ENCODE data around the gene MAB21L1. TPM values are rescaled to one million over a fixed set of nuclear protein-coding genes. Genes with fewer than 3 reads are reported as not detected.

Gene MAB21L1
- total and polyA plus RNA-seq, 4 donors, result under 0.01 to 0.07 (median 0.03) TPM; not detected in 1

- Histone ChIP-seq H3K9me3 (ENCODE audit: control insufficient read depth in 4 of 4, low read length in 3 of 4) (no peaks in the 10 kb centered on the region), H3K4me3 (ENCODE audit: low read depth in 1 of 3, low read length in 3 of 3) (no peak overlapping the region)
Observed at GRCh38 chr13:35479038-35479492, 2.6 kb upstream of the MAB21L1 start.

More at GRCh38 chr13:35479038-35479492, 2.6 kb upstream of the MAB21L1 start:
- H3K9ac ChIP-seq (ENCODE audit: low read depth in 1 of 2, low read length in 2 of 2), result no peak overlapping the region
- WGBS, result 64% methylated on average over 14 of the region's 14 CpGs
- peaks cover 2 to 12% (median 9%) of the 10 kb centered on the region in 4 donors for H3K4me1 ChIP-seq (ENCODE audit: control insufficient read depth in 4 of 4, insufficient read depth in 4 of 4, low read length in 3 of 4)
- no peak overlapping the region for H3K27ac ChIP-seq (ENCODE audit: low read depth in 1 of 2, low read length in 2 of 2)
- TF ChIP-seq NR2F2 (IDR thresholded peaks at IDR 0.05), result no peak
- no peak for TF ChIP-seq ATF3 (IDR thresholded peaks at IDR 0.05)
- TF ChIP-seq CTCF (IDR thresholded peaks at IDR 0.05; ENCODE audit: low read depth, low read length, missing input control), result no peak
- TF ChIP-seq RXRA (IDR thresholded peaks at IDR 0.05), result no peak
- TF ChIP-seq HNF4G (IDR thresholded peaks at IDR 0.05), result no peak
- TF ChIP-seq RAD21 (IDR thresholded peaks at IDR 0.05), result no peak
- no peak for TF ChIP-seq YY1 (IDR thresholded peaks at IDR 0.05)
- no peak for TF ChIP-seq FOXA2 (IDR thresholded peaks at IDR 0.05)
- TF ChIP-seq HNF4A (conservative IDR thresholded peaks at IDR 0.05), result no peak
- TF ChIP-seq FOXA1 (IDR thresholded peaks at IDR 0.05), result no peak
- TF ChIP-seq REST (IDR thresholded peaks at IDR 0.05), result no peak
- no peak for TF ChIP-seq GABPA (IDR thresholded peaks at IDR 0.05 in 1 of 2, conservative IDR thresholded peaks at IDR 0.05 in 1 of 2)
- no peak for TF ChIP-seq SP1 (IDR thresholded peaks at IDR 0.05)
- TF ChIP-seq EGR1 (IDR thresholded peaks at IDR 0.05; ENCODE audit: low read depth in 2 of 2), result no peak
- TF ChIP-seq TAF1 (conservative IDR thresholded peaks at IDR 0.05), result no peak
- peaks cover 5 to 13% (median 11%) of the 10 kb centered on the region in 4 donors for H3K27me3 ChIP-seq (ENCODE audit: control insufficient read depth in 4 of 4, insufficient read depth in 4 of 4, low read length in 3 of 4)
- H3K36me3 ChIP-seq (ENCODE audit: control insufficient read depth in 4 of 4, insufficient read depth in 3 of 4, low read depth in 1 of 4, low read length in 3 of 4), result no peaks in the 10 kb centered on the region
- DNase-seq (ENCODE audit: low spot score), result no peak

Measured in liver (tissue), 9 donors.